Sciatic nerve (tissue), 2 donors: ENCODE results near the gene RASGRF2. TPM values are rescaled to one million over a fixed set of nuclear protein-coding genes. Genes with fewer than 3 reads are reported as not detected.
A peak's percentile ranks its signal among the peaks of the same experiment; 100 is the strongest.

Experiments used
- ATAC-seq: fragments of 200-7000 bp; cut with Tn5 transposase; one replicate; pipeline ENCODE4 v1.9.1; 2020; ENCODE audit warnings: mild to moderate bottlenecking, moderate library complexity
- DNase-seq: peaks from one replicate; pipeline ENCODE4 v3.0.0-alpha.2; 2020; ENCODE audit warnings: low spot score
- intact Hi-C: fragments of 100-400 bp; cut with DNase I; formaldehyde crosslinking; loops from one replicate; pipeline ENCODE4 v1.14.2; 2022
- total RNA-seq: library from RNA; stranded (reverse); fragmentation: NEBNext Ultra II Directional; extraction: Animal tissue kit (Norgen Biotek cat#: 25700); gene quantifications from one replicate; pipeline ENCODE4 v1.2.1, GENCODE V29; 2021
- donor health status: DM: no; HTN: no; CAD: no.
- donor health status: DM: no; HTN: no; CAD: no.

Gene RASGRF2
- total RNA-seq, 1 donor from 2014 or later, result 63.8 TPM

- no peak for ATAC-seq
- intact Hi-C loops, result no loop called here
- no peak for DNase-seq
Measured at GRCh38 chr5:81208904-81209303, 248.7 kb downstream of the RASGRF2 start.

- intact Hi-C loops, result no loop called here
- no peak for DNase-seq
- ATAC-seq, result no peak
Measured at GRCh38 chr5:81209386-81209785, 249.2 kb downstream of the RASGRF2 start.

GRCh38 chr5:81209869-81210493, 249.8 kb downstream of the RASGRF2 start:
- ATAC-seq, result no peak
- intact Hi-C loops, result no loop called here
- no peak for DNase-seq

GRCh38 chr5:81212211-81212751, 252.1 kb downstream of the RASGRF2 start:
- no peak for DNase-seq
- ATAC-seq, result no peak
- intact Hi-C loops, result no loop called here

GRCh38 chr5:81213070-81213469, 252.9 kb downstream of the RASGRF2 start:
- intact Hi-C loops, result no loop called here
- ATAC-seq (no peak), DNase-seq (no peak)

GRCh38 chr5:81214848-81215247, 254.7 kb downstream of the RASGRF2 start:
- no peak for DNase-seq

GRCh38 chr5:81216152-81216551, 256.0 kb downstream of the RASGRF2 start:
- DNase-seq, result no peak
- ATAC-seq, result no peak
- intact Hi-C loops, result no loop called here

More at GRCh38 chr5:81214848-81215247, 254.7 kb downstream of the RASGRF2 start:
- intact Hi-C loops, result no loop called here
- ATAC-seq, result no peak

- no peak for DNase-seq
- no peak for ATAC-seq
- intact Hi-C loops, result no loop called here
Measured at GRCh38 chr5:81219389-81219788, 259.2 kb downstream of the RASGRF2 start.

GRCh38 chr5:81222285-81222684, 262.1 kb downstream of the RASGRF2 start:
- no peak for ATAC-seq
- intact Hi-C loops, result no loop called here

GRCh38 chr5:81225463-81225862, 265.3 kb downstream of the RASGRF2 start:
- ATAC-seq (no peak), DNase-seq (no peak)
- intact Hi-C loops, result no loop called here

More at GRCh38 chr5:81222285-81222684, 262.1 kb downstream of the RASGRF2 start:
- DNase-seq, result no peak

GRCh38 chr5:81226286-81226685, 266.1 kb downstream of the RASGRF2 start:
- ATAC-seq (no peak), DNase-seq (no peak)
- intact Hi-C loops, result no loop called here

- intact Hi-C loops, result no loop called here
- no peak for DNase-seq
- no peak for ATAC-seq
Measured at GRCh38 chr5:81226949-81227348, 266.8 kb downstream of the RASGRF2 start.

GRCh38 chr5:81228084-81228483, 267.9 kb downstream of the RASGRF2 start:
- intact Hi-C loops, result no loop called here

GRCh38 chr5:81230416-81230815, 270.3 kb downstream of the RASGRF2 start:
- intact Hi-C loops, result no loop called here
- ATAC-seq, result no peak
- no peak for DNase-seq

More at GRCh38 chr5:81228084-81228483, 267.9 kb downstream of the RASGRF2 start:
- DNase-seq (no peak), ATAC-seq (no peak)

- ATAC-seq, result peak; percentile 69
- intact Hi-C loops, result no loop called here
- DNase-seq, result peak; percentile 71
Measured at GRCh38 chr5:81232464-81233079, 272.4 kb downstream of the RASGRF2 start.

GRCh38 chr5:81233080-81233634, 273.0 kb downstream of the RASGRF2 start, which contains the start of gene CKMT2:
CKMT2 (plus strand) TSS chr5:81233322; CDS start chr5:81251133, 17,811 bp downstream.
- ATAC-seq (peak; percentile 91), DNase-seq (peak; percentile 80)
- intact Hi-C loops, result no loop called here

- DNase-seq (no peak), ATAC-seq (no peak)
- intact Hi-C loops, result no loop called here
Measured at GRCh38 chr5:81234299-81234698, 274.1 kb downstream of the RASGRF2 start.

- ATAC-seq (no peak), DNase-seq (no peak)
- intact Hi-C loops, result no loop called here
Measured at GRCh38 chr5:81234801-81235200, 274.6 kb downstream of the RASGRF2 start.

GRCh38 chr5:81235287-81236072, 275.3 kb downstream of the RASGRF2 start:
- intact Hi-C loops, result no loop called here
- no peak for DNase-seq
- peak; percentile 27 for ATAC-seq
